Mesothelial cell of epicardium (in vitro differentiated cells): ENCODE results near the gene TEX13C. TPM values are rescaled to one million over a fixed set of nuclear protein-coding genes. Genes with fewer than 3 reads are reported as not detected.

Experiments
- DNase-seq, 2 experiments: peaks; one replicate each; pipeline ENCODE4 v3.0.0; 2021; ENCODE audit warnings: low spot score in 2 of 2; ENCODE audit not compliant: unreplicated experiment in 2 of 2
- H3K27ac Mint-ChIP-seq: 2 replicates; pipeline ENCODE4 v1.8.0; 2021; ENCODE audit warnings: mixed read lengths
- H3K27me3 Mint-ChIP-seq: 2 replicates; pipeline ENCODE4 v1.8.0; 2021; ENCODE audit warnings: low read depth, mixed read lengths
- H3K36me3 Mint-ChIP-seq: 2 replicates; pipeline ENCODE4 v1.8.0; 2021; ENCODE audit warnings: mixed read lengths
- H3K4me1 Mint-ChIP-seq: 2 replicates; pipeline ENCODE4 v1.8.0; 2021; ENCODE audit warnings: mixed read lengths
- H3K4me3 Mint-ChIP-seq: 2 replicates; pipeline ENCODE4 v1.8.0; 2021; ENCODE audit warnings: mild to moderate bottlenecking, moderate library complexity, mixed read lengths
- H3K9me3 Mint-ChIP-seq: 2 replicates; pipeline ENCODE4 v1.8.0; 2021; ENCODE audit warnings: mixed read lengths
- total RNA-seq: library from RNA; stranded (reverse); gene quantifications from 3 replicates; pipeline ENCODE4 v1.2.1, GENCODE V29; 2021
- TF ChIP-seq, protein P1 (sequence below): fragments of 200-600 bp; sonication (generic); IDR thresholded peaks from one replicate; pipeline ENCODE4 v1.5.0; 2021; ENCODE audit warnings: antibody characterized with exemption; ENCODE audit not compliant: unreplicated experiment

TEX13C gene
- total RNA-seq, 1 donor from 2014 or later: not detected

DNA sequence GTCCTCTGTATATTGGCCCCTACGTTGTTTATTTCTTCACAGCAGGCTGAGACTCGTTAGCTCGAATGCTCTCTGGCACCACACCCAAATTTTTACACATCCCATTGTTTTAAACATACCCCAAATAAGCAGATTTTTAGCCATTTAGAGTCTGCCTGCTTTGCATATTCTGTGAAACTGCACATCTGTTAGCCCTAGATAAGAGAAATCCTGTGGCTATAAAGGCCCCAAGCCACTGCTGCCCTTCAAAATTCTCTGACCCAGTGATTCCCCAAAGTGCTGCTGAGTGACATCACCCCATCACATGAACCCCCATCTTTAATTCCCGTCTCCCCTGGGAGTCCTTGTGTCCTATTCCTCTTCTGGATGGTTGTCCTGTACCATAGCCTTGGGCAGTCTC lies 20.8 kb downstream of the TEX13C start:
- H3K27ac Mint-ChIP-seq: no peak overlapping the region
- TF ChIP-seq, protein P1, sequence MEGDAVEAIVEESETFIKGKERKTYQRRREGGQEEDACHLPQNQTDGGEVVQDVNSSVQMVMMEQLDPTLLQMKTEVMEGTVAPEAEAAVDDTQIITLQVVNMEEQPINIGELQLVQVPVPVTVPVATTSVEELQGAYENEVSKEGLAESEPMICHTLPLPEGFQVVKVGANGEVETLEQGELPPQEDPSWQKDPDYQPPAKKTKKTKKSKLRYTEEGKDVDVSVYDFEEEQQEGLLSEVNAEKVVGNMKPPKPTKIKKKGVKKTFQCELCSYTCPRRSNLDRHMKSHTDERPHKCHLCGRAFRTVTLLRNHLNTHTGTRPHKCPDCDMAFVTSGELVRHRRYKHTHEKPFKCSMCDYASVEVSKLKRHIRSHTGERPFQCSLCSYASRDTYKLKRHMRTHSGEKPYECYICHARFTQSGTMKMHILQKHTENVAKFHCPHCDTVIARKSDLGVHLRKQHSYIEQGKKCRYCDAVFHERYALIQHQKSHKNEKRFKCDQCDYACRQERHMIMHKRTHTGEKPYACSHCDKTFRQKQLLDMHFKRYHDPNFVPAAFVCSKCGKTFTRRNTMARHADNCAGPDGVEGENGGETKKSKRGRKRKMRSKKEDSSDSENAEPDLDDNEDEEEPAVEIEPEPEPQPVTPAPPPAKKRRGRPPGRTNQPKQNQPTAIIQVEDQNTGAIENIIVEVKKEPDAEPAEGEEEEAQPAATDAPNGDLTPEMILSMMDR: no peak
- no peak for DNase-seq
- H3K36me3 Mint-ChIP-seq: no peaks in the 10 kb centered on the region
- no peaks in the 10 kb centered on the region for H3K27me3 Mint-ChIP-seq
- H3K4me3 Mint-ChIP-seq: no peak overlapping the region
- H3K4me1 Mint-ChIP-seq: peaks cover 7% of the 10 kb centered on the region
- H3K9me3 Mint-ChIP-seq: peaks cover 18% of the 10 kb centered on the region

DNA sequence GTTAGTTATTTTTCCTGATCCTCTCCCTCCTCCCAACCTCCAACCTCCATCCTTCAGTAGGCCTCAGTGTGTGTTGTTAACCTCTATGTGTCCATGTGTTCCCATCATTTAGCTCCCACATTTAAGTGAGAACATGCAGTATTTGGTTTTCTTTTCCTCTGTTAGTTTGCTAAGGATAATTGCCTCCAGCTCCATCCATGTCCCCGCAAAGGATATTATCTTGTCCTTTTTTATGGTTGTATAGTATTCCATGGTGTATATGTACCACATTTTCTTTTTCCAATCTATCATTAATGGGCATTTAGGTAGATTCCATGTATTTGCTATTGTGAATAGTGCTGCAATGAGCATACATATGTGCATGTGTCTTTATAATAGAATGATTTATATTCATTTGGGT lies 54.5 kb downstream of the TEX13C start:
- no peaks in the 10 kb centered on the region for H3K36me3 Mint-ChIP-seq
- no peak overlapping the region for H3K4me3 Mint-ChIP-seq
- H3K27ac Mint-ChIP-seq: no peak overlapping the region

More for the DNA sequence above, 54.5 kb downstream of the TEX13C start:
- peaks cover 10% of the 10 kb centered on the region for H3K9me3 Mint-ChIP-seq
- H3K4me1 Mint-ChIP-seq: peaks cover 14% of the 10 kb centered on the region
- no peak for DNase-seq
- no peaks in the 10 kb centered on the region for H3K27me3 Mint-ChIP-seq
- TF ChIP-seq, protein P1: no peak
